ENCODE measurements around the gene SPDYC. TPM values are rescaled to one million over a fixed set of nuclear protein-coding genes. Genes with fewer than 3 reads are reported as not detected.

SPDYC gene
- total and polyA plus RNA-seq, 9 of the 15 experiments (the other 6 are each of a cell fraction or from before 2014, with no cell fraction given): 4.4 to 18.8 (median 9.2) TPM

DNA sequence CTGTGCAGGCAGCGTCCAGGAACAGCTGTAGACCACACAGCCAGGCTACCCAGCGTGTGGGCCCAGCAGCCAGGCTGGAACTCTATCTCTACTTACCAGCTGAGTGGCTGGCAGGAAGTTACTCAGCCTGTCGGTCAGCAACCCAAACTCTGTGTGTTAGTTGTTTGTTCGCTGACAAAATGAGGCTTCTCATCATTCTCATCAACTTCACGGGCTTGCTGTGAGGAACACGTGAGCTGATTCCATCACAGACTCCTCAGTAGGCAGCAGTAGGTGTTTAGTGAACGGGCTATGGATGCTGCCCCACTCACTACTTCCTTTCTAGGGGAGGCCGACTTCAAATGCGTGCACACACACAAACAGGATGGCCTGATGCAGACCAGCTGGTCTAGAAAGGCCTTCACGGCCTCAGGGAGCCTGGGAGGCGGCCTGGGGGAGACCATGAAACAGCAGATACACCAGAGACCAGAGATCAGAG lies 830 bp upstream of the SPDYC start (continued):
- TF ChIP-seq, protein P1, sequence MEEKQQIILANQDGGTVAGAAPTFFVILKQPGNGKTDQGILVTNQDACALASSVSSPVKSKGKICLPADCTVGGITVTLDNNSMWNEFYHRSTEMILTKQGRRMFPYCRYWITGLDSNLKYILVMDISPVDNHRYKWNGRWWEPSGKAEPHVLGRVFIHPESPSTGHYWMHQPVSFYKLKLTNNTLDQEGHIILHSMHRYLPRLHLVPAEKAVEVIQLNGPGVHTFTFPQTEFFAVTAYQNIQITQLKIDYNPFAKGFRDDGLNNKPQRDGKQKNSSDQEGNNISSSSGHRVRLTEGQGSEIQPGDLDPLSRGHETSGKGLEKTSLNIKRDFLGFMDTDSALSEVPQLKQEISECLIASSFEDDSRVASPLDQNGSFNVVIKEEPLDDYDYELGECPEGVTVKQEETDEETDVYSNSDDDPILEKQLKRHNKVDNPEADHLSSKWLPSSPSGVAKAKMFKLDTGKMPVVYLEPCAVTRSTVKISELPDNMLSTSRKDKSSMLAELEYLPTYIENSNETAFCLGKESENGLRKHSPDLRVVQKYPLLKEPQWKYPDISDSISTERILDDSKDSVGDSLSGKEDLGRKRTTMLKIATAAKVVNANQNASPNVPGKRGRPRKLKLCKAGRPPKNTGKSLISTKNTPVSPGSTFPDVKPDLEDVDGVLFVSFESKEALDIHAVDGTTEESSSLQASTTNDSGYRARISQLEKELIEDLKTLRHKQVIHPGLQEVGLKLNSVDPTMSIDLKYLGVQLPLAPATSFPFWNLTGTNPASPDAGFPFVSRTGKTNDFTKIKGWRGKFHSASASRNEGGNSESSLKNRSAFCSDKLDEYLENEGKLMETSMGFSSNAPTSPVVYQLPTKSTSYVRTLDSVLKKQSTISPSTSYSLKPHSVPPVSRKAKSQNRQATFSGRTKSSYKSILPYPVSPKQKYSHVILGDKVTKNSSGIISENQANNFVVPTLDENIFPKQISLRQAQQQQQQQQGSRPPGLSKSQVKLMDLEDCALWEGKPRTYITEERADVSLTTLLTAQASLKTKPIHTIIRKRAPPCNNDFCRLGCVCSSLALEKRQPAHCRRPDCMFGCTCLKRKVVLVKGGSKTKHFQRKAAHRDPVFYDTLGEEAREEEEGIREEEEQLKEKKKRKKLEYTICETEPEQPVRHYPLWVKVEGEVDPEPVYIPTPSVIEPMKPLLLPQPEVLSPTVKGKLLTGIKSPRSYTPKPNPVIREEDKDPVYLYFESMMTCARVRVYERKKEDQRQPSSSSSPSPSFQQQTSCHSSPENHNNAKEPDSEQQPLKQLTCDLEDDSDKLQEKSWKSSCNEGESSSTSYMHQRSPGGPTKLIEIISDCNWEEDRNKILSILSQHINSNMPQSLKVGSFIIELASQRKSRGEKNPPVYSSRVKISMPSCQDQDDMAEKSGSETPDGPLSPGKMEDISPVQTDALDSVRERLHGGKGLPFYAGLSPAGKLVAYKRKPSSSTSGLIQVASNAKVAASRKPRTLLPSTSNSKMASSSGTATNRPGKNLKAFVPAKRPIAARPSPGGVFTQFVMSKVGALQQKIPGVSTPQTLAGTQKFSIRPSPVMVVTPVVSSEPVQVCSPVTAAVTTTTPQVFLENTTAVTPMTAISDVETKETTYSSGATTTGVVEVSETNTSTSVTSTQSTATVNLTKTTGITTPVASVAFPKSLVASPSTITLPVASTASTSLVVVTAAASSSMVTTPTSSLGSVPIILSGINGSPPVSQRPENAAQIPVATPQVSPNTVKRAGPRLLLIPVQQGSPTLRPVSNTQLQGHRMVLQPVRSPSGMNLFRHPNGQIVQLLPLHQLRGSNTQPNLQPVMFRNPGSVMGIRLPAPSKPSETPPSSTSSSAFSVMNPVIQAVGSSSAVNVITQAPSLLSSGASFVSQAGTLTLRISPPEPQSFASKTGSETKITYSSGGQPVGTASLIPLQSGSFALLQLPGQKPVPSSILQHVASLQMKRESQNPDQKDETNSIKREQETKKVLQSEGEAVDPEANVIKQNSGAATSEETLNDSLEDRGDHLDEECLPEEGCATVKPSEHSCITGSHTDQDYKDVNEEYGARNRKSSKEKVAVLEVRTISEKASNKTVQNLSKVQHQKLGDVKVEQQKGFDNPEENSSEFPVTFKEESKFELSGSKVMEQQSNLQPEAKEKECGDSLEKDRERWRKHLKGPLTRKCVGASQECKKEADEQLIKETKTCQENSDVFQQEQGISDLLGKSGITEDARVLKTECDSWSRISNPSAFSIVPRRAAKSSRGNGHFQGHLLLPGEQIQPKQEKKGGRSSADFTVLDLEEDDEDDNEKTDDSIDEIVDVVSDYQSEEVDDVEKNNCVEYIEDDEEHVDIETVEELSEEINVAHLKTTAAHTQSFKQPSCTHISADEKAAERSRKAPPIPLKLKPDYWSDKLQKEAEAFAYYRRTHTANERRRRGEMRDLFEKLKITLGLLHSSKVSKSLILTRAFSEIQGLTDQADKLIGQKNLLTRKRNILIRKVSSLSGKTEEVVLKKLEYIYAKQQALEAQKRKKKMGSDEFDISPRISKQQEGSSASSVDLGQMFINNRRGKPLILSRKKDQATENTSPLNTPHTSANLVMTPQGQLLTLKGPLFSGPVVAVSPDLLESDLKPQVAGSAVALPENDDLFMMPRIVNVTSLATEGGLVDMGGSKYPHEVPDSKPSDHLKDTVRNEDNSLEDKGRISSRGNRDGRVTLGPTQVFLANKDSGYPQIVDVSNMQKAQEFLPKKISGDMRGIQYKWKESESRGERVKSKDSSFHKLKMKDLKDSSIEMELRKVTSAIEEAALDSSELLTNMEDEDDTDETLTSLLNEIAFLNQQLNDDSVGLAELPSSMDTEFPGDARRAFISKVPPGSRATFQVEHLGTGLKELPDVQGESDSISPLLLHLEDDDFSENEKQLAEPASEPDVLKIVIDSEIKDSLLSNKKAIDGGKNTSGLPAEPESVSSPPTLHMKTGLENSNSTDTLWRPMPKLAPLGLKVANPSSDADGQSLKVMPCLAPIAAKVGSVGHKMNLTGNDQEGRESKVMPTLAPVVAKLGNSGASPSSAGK (IDR thresholded peaks at IDR 0.05): peak; percentile 66
- TF ChIP-seq SREBF1 (IDR thresholded peaks at IDR 0.05; ENCODE audit: borderline replicate concordance, low read depth, low read length): no peak
- TF ChIP-seq, protein P2, sequence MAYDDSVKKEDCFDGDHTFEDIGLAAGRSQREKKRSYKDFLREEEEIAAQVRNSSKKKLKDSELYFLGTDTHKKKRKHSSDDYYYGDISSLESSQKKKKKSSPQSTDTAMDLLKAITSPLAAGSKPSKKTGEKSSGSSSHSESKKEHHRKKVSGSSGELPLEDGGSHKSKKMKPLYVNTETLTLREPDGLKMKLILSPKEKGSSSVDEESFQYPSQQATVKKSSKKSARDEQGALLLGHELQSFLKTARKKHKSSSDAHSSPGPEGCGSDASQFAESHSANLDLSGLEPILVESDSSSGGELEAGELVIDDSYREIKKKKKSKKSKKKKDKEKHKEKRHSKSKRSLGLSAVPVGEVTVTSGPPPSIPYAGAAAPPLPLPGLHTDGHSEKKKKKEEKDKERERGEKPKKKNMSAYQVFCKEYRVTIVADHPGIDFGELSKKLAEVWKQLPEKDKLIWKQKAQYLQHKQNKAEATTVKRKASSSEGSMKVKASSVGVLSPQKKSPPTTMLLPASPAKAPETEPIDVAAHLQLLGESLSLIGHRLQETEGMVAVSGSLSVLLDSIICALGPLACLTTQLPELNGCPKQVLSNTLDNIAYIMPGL (CRISPR knock-in tag; IDR thresholded peaks at IDR 0.05): no peak
- no peak for TF ChIP-seq ZNF217 (CRISPR knock-in tag; IDR thresholded peaks at IDR 0.05)
- TF ChIP-seq CREB1 (IDR thresholded peaks at IDR 0.05): no peak
- TF ChIP-seq CREB1 (CRISPR knock-in tag; IDR thresholded peaks at IDR 0.05): no peak
- TF ChIP-seq, protein P3, sequence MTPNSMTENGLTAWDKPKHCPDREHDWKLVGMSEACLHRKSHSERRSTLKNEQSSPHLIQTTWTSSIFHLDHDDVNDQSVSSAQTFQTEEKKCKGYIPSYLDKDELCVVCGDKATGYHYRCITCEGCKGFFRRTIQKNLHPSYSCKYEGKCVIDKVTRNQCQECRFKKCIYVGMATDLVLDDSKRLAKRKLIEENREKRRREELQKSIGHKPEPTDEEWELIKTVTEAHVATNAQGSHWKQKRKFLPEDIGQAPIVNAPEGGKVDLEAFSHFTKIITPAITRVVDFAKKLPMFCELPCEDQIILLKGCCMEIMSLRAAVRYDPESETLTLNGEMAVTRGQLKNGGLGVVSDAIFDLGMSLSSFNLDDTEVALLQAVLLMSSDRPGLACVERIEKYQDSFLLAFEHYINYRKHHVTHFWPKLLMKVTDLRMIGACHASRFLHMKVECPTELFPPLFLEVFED (CRISPR knock-in tag; conservative IDR thresholded peaks at IDR 0.05): no peak
- TF ChIP-seq KAT8 (IDR thresholded peaks at IDR 0.05; ENCODE audit: low read depth): no peak
- TF ChIP-seq NFXL1 (CRISPR knock-in tag; IDR thresholded peaks at IDR 0.05): no peak
- peak; percentile 25; the same call in 1 of the 2 replicates for TF ChIP-seq ZBTB1 (CRISPR knock-in tag; IDR thresholded peaks at IDR 0.05; ENCODE audit: borderline replicate concordance, low read depth)
- no peak for TF ChIP-seq MCM7 (IDR thresholded peaks at IDR 0.05)
- TF ChIP-seq ZC3H11A (IDR thresholded peaks at IDR 0.05; ENCODE audit: low read depth, low read length): no peak; the same call in 1 of the 2 replicates
- no peak for TF ChIP-seq MEF2A (IDR thresholded peaks at IDR 0.05; ENCODE audit: control insufficient read depth, low read depth, low read length)
- no peak for TF ChIP-seq MCM3 (IDR thresholded peaks at IDR 0.05)
- TF ChIP-seq NR1H2 (CRISPR knock-in tag; IDR thresholded peaks at IDR 0.05): no peak
- TF ChIP-seq FOSL1 (tag; conservative IDR thresholded peaks at IDR 0.05): peak; percentile 36; the same call in 1 of the 2 replicates
